NB4 (cell line): ENCODE measurements around the gene ITGA8.

Experiments used
- CTCF ChIP-seq: IDR thresholded peaks from one replicate; pipeline ENCODE4 v1.5.1; 2012; ENCODE audit warnings: low read depth, low read length
- MAX ChIP-seq: IDR thresholded peaks from 2 replicates; pipeline ENCODE4 v1.6.1; 2011; ENCODE audit warnings: low read depth, low read length
- MYC ChIP-seq: IDR thresholded peaks from 2 replicates; pipeline ENCODE4 v1.6.1; 2011; ENCODE audit warnings: low read depth, low read length
- POLR2A ChIP-seq: IDR thresholded peaks from 2 replicates; pipeline ENCODE4 v1.6.1; 2011; ENCODE audit warnings: mild to moderate bottlenecking; ENCODE audit not compliant: insufficient read length; ENCODE audit errors: extremely low read depth

- TF ChIP-seq CTCF (no peak), POLR2A (no peak), MAX (no peak), MYC (no peak)
Measured at GRCh38 chr10:15526754-15527153, 193.0 kb downstream of the ITGA8 start.
